HG02981 (cell line): ENCODE data around the gene PRDM2.
A peak's percentile ranks its signal among the peaks of the same experiment; 100 is the strongest.

Experiments
- ATAC-seq: cut with Tn5 transposase; IDR thresholded peaks from one replicate; pipeline ENCODE4 v1.9.1; 2021; ENCODE audit warnings: mild to moderate bottlenecking, moderate library complexity; ENCODE audit not compliant: unreplicated experiment

The PRDM2 gene

GRCh38 chr1:13812456-13813397 is 112.7 kb downstream of the PRDM2 start:
- no peak for ATAC-seq

GRCh38 chr1:13813398-13814012 is 113.5 kb downstream of the PRDM2 start:
- ATAC-seq = no peak

GRCh38 chr1:13814131-13814530 is 114.1 kb downstream of the PRDM2 start:
- ATAC-seq = no peak

- ATAC-seq = no peak
These were observed 116.2 kb downstream of the PRDM2 start for GRCh38 chr1:13816016-13816760.

- no peak for ATAC-seq
These were observed 117.9 kb downstream of the PRDM2 start for GRCh38 chr1:13817906-13818305.

- ATAC-seq = no peak
These were observed 118.9 kb downstream of the PRDM2 start for GRCh38 chr1:13818926-13819325.

- no peak for ATAC-seq
These were observed 119.7 kb downstream of the PRDM2 start for GRCh38 chr1:13819642-13820041.

- ATAC-seq = no peak
These were observed 120.1 kb downstream of the PRDM2 start for GRCh38 chr1:13820055-13820454.

GRCh38 chr1:13820456-13820855 is 120.5 kb downstream of the PRDM2 start:
- no peak for ATAC-seq

GRCh38 chr1:13823126-13823880 is 123.3 kb downstream of the PRDM2 start:
- no peak for ATAC-seq

- ATAC-seq = no peak
These were observed 123.9 kb downstream of the PRDM2 start for GRCh38 chr1:13823936-13824335.

- ATAC-seq = no peak
These were observed 124.6 kb downstream of the PRDM2 start for GRCh38 chr1:13824626-13825025.

GRCh38 chr1:13825033-13825432 is 125.0 kb downstream of the PRDM2 start:
- no peak for ATAC-seq

- no peak for ATAC-seq
These were observed 126.0 kb downstream of the PRDM2 start for GRCh38 chr1:13826009-13826408.

- ATAC-seq = no peak
These were observed 126.6 kb downstream of the PRDM2 start for GRCh38 chr1:13826591-13826990.

- peak; percentile 77 for ATAC-seq
These were observed 128.6 kb downstream of the PRDM2 start for GRCh38 chr1:13828454-13829151.

GRCh38 chr1:13829152-13829769 is 129.3 kb downstream of the PRDM2 start:
- ATAC-seq = no peak

GRCh38 chr1:13830170-13830569 is 130.2 kb downstream of the PRDM2 start:
- ATAC-seq = no peak

GRCh38 chr1:13830616-13831280 is 130.8 kb downstream of the PRDM2 start:
- ATAC-seq = no peak
